ENCODE data around the gene TXNL4A.
A peak's percentile ranks its signal among the peaks of the same experiment; 100 is the strongest.

Gene TXNL4A

GRCh38 chr18:79923896-79924585 lies 64.3 kb downstream of the TXNL4A start:
- Histone ChIP-seq H3K36me3 (ENCODE audit: insufficient read depth, low read length) (peaks cover 31% of the 10 kb centered on the region), H3K9ac (ENCODE audit: low read depth, low read length) (no peak overlapping the region), H3K4me3 (ENCODE audit: low read depth in 1 of 2, low read length in 2 of 2) (no peak overlapping the region), H2AFZ (ENCODE audit: low read depth, low read length) (no peak overlapping the region), H3K79me2 (ENCODE audit: insufficient read depth, low read length) (peaks cover 22% of the 10 kb centered on the region), H3K27ac (ENCODE audit: low read length) (no peak overlapping the region), H4K20me1 (ENCODE audit: insufficient read depth, low read length) (peaks cover 14% of the 10 kb centered on the region; the same call in 1 of the 2 replicates), H3K4me2 (ENCODE audit: insufficient read depth, low read length) (no peak overlapping the region), H3K4me1 (ENCODE audit: insufficient read depth, low read length) (no peaks in the 10 kb centered on the region), H3K9me3 (ENCODE audit: insufficient read depth, low read length, severe bottlenecking) (peaks cover under 1% of the 10 kb centered on the region), H3K27me3 (ENCODE audit: insufficient read depth, low read length, poor library complexity) (no peaks in the 10 kb centered on the region)
- no peak for TF ChIP-seq EZH2 (IDR thresholded peaks at IDR 0.05; ENCODE audit: borderline replicate concordance, low read depth, low read length, severe bottlenecking)
- TF ChIP-seq, protein P1, sequence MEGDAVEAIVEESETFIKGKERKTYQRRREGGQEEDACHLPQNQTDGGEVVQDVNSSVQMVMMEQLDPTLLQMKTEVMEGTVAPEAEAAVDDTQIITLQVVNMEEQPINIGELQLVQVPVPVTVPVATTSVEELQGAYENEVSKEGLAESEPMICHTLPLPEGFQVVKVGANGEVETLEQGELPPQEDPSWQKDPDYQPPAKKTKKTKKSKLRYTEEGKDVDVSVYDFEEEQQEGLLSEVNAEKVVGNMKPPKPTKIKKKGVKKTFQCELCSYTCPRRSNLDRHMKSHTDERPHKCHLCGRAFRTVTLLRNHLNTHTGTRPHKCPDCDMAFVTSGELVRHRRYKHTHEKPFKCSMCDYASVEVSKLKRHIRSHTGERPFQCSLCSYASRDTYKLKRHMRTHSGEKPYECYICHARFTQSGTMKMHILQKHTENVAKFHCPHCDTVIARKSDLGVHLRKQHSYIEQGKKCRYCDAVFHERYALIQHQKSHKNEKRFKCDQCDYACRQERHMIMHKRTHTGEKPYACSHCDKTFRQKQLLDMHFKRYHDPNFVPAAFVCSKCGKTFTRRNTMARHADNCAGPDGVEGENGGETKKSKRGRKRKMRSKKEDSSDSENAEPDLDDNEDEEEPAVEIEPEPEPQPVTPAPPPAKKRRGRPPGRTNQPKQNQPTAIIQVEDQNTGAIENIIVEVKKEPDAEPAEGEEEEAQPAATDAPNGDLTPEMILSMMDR (IDR thresholded peaks at IDR 0.05; ENCODE audit: borderline replicate concordance, extremely low read depth, low read length, poor library complexity, severe bottlenecking): no peak
- ATAC-seq (ENCODE audit: insufficient read depth, low read depth): no peak
- DNase-seq: no peak

- no peak for ATAC-seq (ENCODE audit: insufficient read depth, low read depth)
- Histone ChIP-seq H3K36me3 (ENCODE audit: insufficient read depth, low read length) (peaks cover 29% of the 10 kb centered on the region), H3K9ac (ENCODE audit: low read depth, low read length) (no peak overlapping the region), H3K79me2 (ENCODE audit: insufficient read depth, low read length) (peaks cover 12% of the 10 kb centered on the region; the same call in 1 of the 2 replicates), H2AFZ (ENCODE audit: low read depth, low read length) (no peak overlapping the region), H3K27ac (ENCODE audit: low read length) (no peak overlapping the region), H3K4me2 (ENCODE audit: insufficient read depth, low read length) (no peak overlapping the region), H3K4me3 (ENCODE audit: low read depth in 1 of 2, low read length in 2 of 2) (no peak overlapping the region), H4K20me1 (ENCODE audit: insufficient read depth, low read length) (peaks cover 14% of the 10 kb centered on the region; the same call in 1 of the 2 replicates), H3K9me3 (ENCODE audit: insufficient read depth, low read length, severe bottlenecking) (no peaks in the 10 kb centered on the region), H3K27me3 (ENCODE audit: insufficient read depth, low read length, poor library complexity) (no peaks in the 10 kb centered on the region), H3K4me1 (ENCODE audit: insufficient read depth, low read length) (no peaks in the 10 kb centered on the region)
- TF ChIP-seq EZH2 (IDR thresholded peaks at IDR 0.05; ENCODE audit: borderline replicate concordance, low read depth, low read length, severe bottlenecking): no peak
- TF ChIP-seq, protein P1 (IDR thresholded peaks at IDR 0.05; ENCODE audit: borderline replicate concordance, extremely low read depth, low read length, poor library complexity, severe bottlenecking): no peak
- DNase-seq: no peak
Measured at GRCh38 chr18:79922971-79923411, 65.4 kb downstream of the TXNL4A start.

- H3K36me3 ChIP-seq (ENCODE audit: insufficient read depth, low read length): peaks cover 33% of the 10 kb centered on the region
- TF ChIP-seq, protein P1 (IDR thresholded peaks at IDR 0.05; ENCODE audit: borderline replicate concordance, extremely low read depth, low read length, poor library complexity, severe bottlenecking): no peak
- TF ChIP-seq EZH2 (IDR thresholded peaks at IDR 0.05; ENCODE audit: borderline replicate concordance, low read depth, low read length, severe bottlenecking): no peak
- no peak overlapping the region for H3K4me3 ChIP-seq (ENCODE audit: low read depth in 1 of 2, low read length in 2 of 2)
- H3K9me3 ChIP-seq (ENCODE audit: insufficient read depth, low read length, severe bottlenecking): no peaks in the 10 kb centered on the region
- H2AFZ ChIP-seq (ENCODE audit: low read depth, low read length): no peak overlapping the region
- no peaks in the 10 kb centered on the region for H3K4me1 ChIP-seq (ENCODE audit: insufficient read depth, low read length)
- no peaks in the 10 kb centered on the region for H3K27me3 ChIP-seq (ENCODE audit: insufficient read depth, low read length, poor library complexity)
- ATAC-seq (ENCODE audit: insufficient read depth, low read depth) (peak; percentile 49), DNase-seq (no peak)
- H3K79me2 ChIP-seq (ENCODE audit: insufficient read depth, low read length): peaks cover 8% of the 10 kb centered on the region; the same call in 1 of the 2 replicates
- peaks cover 16% of the 10 kb centered on the region; the same call in 1 of the 2 replicates for H4K20me1 ChIP-seq (ENCODE audit: insufficient read depth, low read length)
- H3K27ac ChIP-seq (ENCODE audit: low read length): no peak overlapping the region
- no peak overlapping the region for H3K9ac ChIP-seq (ENCODE audit: low read depth, low read length)
- H3K4me2 ChIP-seq (ENCODE audit: insufficient read depth, low read length): no peak overlapping the region
Measured at GRCh38 chr18:79921984-79922965, 66.1 kb downstream of the TXNL4A start.

Measured in DND-41 (cell line).